Naive B cell (primary cell): ENCODE measurements around the gene CCDC14. TPM values are rescaled to one million over a fixed set of nuclear protein-coding genes. Genes with fewer than 3 reads are reported as not detected.

Experiments used
- ATAC-seq, 2 donors: fragments of 150-1000 bp; cut with Tn5 transposase; 2 replicates each; pipeline ENCODE4 v1.10.0; 2021; ENCODE audit warnings: low read depth in 2 of 2, mild to moderate bottlenecking in 2 of 2, moderate library complexity in 2 of 2
- DNase-seq: peaks from one replicate; pipeline ENCODE4 v3.0.0; 2022
- H3K27ac Mint-ChIP-seq, 6 donors: one replicate each; pipeline ENCODE4 v1.8.0; 2020 to 2022; ENCODE audit warnings: mild to moderate bottlenecking in 6 of 6, mixed read lengths in 6 of 6, moderate library complexity in 5 of 6, inconsistent platforms in 2 of 6
- H3K27me3 Mint-ChIP-seq, 3 donors: one replicate each; pipeline ENCODE4 v1.8.0; 2021 to 2022; ENCODE audit warnings: mixed read lengths in 3 of 3, mild to moderate bottlenecking in 1 of 3
- H3K36me3 Mint-ChIP-seq, 2 donors: one replicate each; pipeline ENCODE4 v1.8.0; 2020 to 2022; ENCODE audit warnings: mixed read lengths in 2 of 2, inconsistent platforms in 1 of 2, mild to moderate bottlenecking in 1 of 2
- H3K4me1 Mint-ChIP-seq, 3 donors: one replicate each; pipeline ENCODE4 v1.8.0; 2020 to 2022; ENCODE audit warnings: mixed read lengths in 3 of 3, inconsistent platforms in 1 of 3, mild to moderate bottlenecking in 1 of 3, moderate library complexity in 1 of 3
- H3K4me3 Mint-ChIP-seq, 8 donors: one replicate each; pipeline ENCODE4 v1.8.0; 2020 to 2022; ENCODE audit warnings: mild to moderate bottlenecking in 8 of 8, mixed read lengths in 8 of 8, moderate library complexity in 8 of 8, inconsistent platforms in 2 of 8
- H3K9me3 Mint-ChIP-seq, 7 donors: one replicate each; pipeline ENCODE4 v1.8.0; 2020 to 2022; ENCODE audit warnings: mixed read lengths in 7 of 7, mild to moderate bottlenecking in 5 of 7, inconsistent platforms in 2 of 7, moderate library complexity in 1 of 7
- polyA plus RNA-seq, 6 donors: library from polyadenylated mRNA; unstranded; fragments of 300-500 nt; fragmentation: Illumina TruSeq; gene quantifications; one replicate each; pipeline ENCODE4 v1.2.3, GENCODE V29; 2021; ENCODE audit warnings: low read depth in 6 of 6

CCDC14 gene
- polyA plus RNA-seq, 6 donors from 2014 or later: 4.0 to 25.8 (median 8.0) TPM

DNA sequence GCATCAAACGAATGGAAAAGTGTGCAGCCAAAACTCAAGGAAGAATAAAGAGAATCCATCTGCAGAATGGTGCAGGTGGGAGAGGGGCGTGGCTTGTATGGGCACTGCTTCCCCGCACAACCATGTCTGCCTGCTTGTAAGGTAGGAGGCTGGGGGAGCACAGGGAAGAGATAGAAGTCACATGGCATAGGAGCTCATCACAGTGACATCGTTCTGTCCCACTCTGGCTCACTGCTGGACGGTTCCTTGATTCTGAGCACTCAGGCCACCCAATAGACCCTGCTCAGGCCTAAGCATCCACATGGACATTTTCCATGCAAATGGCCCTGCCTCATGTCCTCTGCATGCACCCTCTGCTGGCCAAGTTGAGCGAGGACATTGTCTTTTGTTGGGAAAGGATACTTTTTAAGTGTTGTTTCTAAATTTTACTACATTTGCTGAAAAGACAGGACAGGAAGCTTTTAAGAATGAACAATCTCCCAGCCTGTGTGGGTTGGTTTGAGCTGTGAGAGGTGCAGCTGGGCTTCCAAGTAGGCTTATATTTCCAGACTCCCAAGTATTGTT lies 79.9 kb downstream of the CCDC14 start:
- H3K9me3 Mint-ChIP-seq: no peaks in the 10 kb centered on the region

DNA sequence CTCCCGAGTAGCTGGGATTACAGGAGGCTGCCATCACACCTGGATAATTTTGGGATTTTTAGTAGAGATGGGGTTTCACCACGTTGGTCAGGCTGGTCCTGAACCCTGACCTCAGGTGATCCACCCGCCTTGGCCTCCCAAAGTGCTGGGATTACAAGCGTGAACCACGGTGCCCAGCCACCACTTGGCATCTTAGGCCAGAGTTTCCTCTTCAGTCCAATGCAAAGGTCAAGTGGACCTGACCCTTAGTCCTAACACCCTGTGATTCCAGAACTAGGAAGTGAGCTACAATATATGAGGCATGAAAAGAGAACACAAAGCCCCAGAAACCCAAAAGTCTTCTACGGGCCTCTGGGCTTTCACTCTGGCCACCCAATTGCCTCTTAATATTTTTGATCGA lies 82.2 kb downstream of the CCDC14 start:
- H3K9me3 Mint-ChIP-seq: no peaks in the 10 kb centered on the region
- peaks cover 7 to 12% (median 10%) of the 10 kb centered on the region in 3 donors for H3K4me1 Mint-ChIP-seq
- no peak overlapping the region for H3K4me3 Mint-ChIP-seq
- H3K27ac Mint-ChIP-seq: no peak overlapping the region
- no peak for ATAC-seq
- H3K36me3 Mint-ChIP-seq: no peaks in the 10 kb centered on the region
- H3K27me3 Mint-ChIP-seq: peaks cover 10 to 30% (median 20%) of the 10 kb centered on the region in 3 donors
- no peak for DNase-seq

More for the DNA sequence above, 79.9 kb downstream of the CCDC14 start:
- Mint-ChIP-seq H3K4me3 (peak overlapping the region in 1 of 8 donors; percentile 35), H3K4me1 (peaks cover 7 to 17% (median 15%) of the 10 kb centered on the region in 3 donors), H3K36me3 (no peaks in the 10 kb centered on the region), H3K27ac (no peak overlapping the region), H3K27me3 (peaks cover 17 to 34% (median 30%) of the 10 kb centered on the region in 3 donors)
- ATAC-seq (no peak), DNase-seq (no peak)

GRCh38 chr3:123877965-123878364 lies 83.1 kb downstream of the CCDC14 start:
- H3K27me3 Mint-ChIP-seq: peaks cover 5 to 22% (median 12%) of the 10 kb centered on the region in 3 donors
- ATAC-seq (no peak), DNase-seq (no peak)
- H3K9me3 Mint-ChIP-seq: no peaks in the 10 kb centered on the region
- H3K36me3 Mint-ChIP-seq: no peaks in the 10 kb centered on the region
- peaks cover 0 to 4% (median 1%) of the 10 kb centered on the region in 3 donors for H3K4me1 Mint-ChIP-seq
- H3K4me3 Mint-ChIP-seq: peak overlapping the region in 1 of 8 donors; percentile 1
- peak overlapping the region in 1 of 6 donors; percentile 11 for H3K27ac Mint-ChIP-seq

DNA sequence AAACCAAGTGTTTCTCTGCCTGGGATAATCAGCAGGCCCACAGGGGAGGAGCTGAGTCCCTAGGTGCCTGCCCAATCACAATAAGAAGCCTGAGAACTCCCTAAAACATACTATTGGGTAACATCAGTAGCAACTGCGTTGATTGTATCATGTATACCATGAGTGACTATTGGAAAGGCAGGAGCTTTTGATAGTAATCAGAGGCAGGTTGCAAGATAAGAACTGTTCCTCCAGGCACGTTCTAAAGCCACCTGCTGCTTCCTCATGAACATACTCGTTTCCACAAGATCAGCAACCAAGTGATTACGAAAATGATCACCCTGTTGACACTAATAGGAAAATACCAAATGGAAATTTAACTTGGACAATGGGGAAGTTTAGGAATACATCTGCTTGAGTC lies 83.6 kb downstream of the CCDC14 start:
- H3K36me3 Mint-ChIP-seq: no peaks in the 10 kb centered on the region
- no peaks in the 10 kb centered on the region for H3K4me1 Mint-ChIP-seq
- DNase-seq (no peak), ATAC-seq (no peak)
- H3K27ac Mint-ChIP-seq: no peak overlapping the region
- no peaks in the 10 kb centered on the region for H3K9me3 Mint-ChIP-seq
- peaks cover under 1 to 17% (median 7%) of the 10 kb centered on the region in 3 donors for H3K27me3 Mint-ChIP-seq
- no peak overlapping the region for H3K4me3 Mint-ChIP-seq

DNA sequence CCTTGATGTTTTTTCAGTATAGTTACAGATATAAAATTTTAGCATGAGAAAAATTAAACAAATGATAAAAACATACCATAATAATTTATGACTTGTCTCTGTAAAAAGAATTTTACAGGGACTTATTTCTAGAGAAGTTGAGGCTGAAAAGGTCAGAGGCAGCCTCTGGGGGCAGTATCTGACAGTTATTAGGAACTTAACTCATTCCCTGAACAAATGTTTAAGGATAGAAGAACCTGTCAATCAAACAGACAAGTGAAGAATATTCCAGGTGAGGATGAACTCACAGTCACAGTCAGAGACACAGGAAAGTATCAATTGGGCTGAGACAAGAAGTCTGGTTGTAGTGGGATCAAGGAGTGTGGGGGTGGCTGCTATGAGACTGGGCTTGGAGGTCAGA lies 84.2 kb downstream of the CCDC14 start:
- no peak overlapping the region for H3K4me3 Mint-ChIP-seq
- no peaks in the 10 kb centered on the region for H3K36me3 Mint-ChIP-seq
- no peaks in the 10 kb centered on the region for H3K9me3 Mint-ChIP-seq
- H3K27me3 Mint-ChIP-seq: peaks cover 0 to 13% (median 4%) of the 10 kb centered on the region in 3 donors
- DNase-seq (no peak), ATAC-seq (no peak)
- H3K27ac Mint-ChIP-seq: peak overlapping the region in 1 of 6 donors; percentile 17
- H3K4me1 Mint-ChIP-seq: no peaks in the 10 kb centered on the region

DNA sequence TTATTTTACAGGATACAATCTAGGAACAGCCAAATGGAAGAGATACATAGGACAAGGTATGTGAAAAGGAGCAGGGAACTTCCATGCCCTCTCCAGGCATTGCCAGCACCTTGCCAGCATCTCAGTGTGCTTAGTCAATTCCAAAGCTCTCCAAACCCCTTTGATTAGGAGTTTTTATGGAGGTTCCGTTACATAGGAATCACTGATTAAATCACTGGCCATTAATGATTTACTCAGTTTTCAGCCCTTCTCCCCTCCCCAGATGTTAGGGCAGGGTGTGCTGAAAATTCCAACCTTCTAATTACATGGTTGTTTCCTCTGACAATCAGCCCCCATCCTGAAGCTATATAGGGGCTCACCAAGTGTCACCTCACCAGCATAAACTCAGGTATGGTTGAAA lies 88.4 kb downstream of the CCDC14 start:
- DNase-seq (no peak), ATAC-seq (no peak)
- Mint-ChIP-seq H3K4me1 (no peaks in the 10 kb centered on the region), H3K27me3 (peaks cover 0 to 9% (median 7%) of the 10 kb centered on the region in 3 donors), H3K9me3 (no peaks in the 10 kb centered on the region), H3K4me3 (no peak overlapping the region), H3K36me3 (no peaks in the 10 kb centered on the region), H3K27ac (no peak overlapping the region)

GRCh38 chr3:123871946-123872345 lies 89.1 kb downstream of the CCDC14 start:
- Mint-ChIP-seq H3K27ac (no peak overlapping the region), H3K4me1 (no peaks in the 10 kb centered on the region), H3K4me3 (no peak overlapping the region)

GRCh38 chr3:123870033-123870432 lies 91.0 kb downstream of the CCDC14 start:
- H3K4me1 Mint-ChIP-seq: no peaks in the 10 kb centered on the region
- DNase-seq: no peak
- H3K36me3 Mint-ChIP-seq: no peaks in the 10 kb centered on the region
- no peak overlapping the region for H3K4me3 Mint-ChIP-seq
- H3K27me3 Mint-ChIP-seq: peaks cover 0 to 9% (median 7%) of the 10 kb centered on the region in 3 donors
- no peak for ATAC-seq
- peaks cover 0 to under 1% (median 0%) of the 10 kb centered on the region in 7 donors for H3K9me3 Mint-ChIP-seq
- H3K27ac Mint-ChIP-seq: no peak overlapping the region

More at GRCh38 chr3:123871946-123872345, 89.1 kb downstream of the CCDC14 start:
- no peak for ATAC-seq
- Mint-ChIP-seq H3K36me3 (no peaks in the 10 kb centered on the region), H3K9me3 (no peaks in the 10 kb centered on the region), H3K27me3 (peaks cover 0 to 9% (median 7%) of the 10 kb centered on the region in 3 donors)
- no peak for DNase-seq

DNA sequence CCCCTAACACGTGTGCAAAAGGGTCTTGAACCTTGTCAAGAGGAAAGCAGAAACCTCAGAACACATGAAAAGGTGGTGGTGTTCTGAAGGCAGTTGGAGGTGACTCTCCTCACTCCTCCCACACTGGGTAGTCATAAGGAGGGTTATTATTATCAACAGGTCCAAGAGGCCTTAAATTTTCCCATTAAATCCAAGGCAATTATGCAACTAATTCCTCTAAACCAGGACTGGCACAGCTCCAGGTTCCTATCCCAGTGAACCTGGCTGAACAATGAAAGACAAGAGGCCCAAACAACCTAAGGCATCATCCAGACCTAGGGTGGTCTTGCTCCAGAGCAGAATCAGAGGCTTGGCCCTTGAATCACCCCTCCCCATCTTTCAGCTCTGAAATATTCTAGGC lies 91.9 kb downstream of the CCDC14 start:
- Mint-ChIP-seq H3K27ac (no peak overlapping the region), H3K9me3 (peaks cover 0 to 3% (median 0%) of the 10 kb centered on the region in 7 donors), H3K4me3 (no peak overlapping the region), H3K27me3 (peaks cover 0 to 9% (median 7%) of the 10 kb centered on the region in 3 donors), H3K36me3 (no peaks in the 10 kb centered on the region), H3K4me1 (no peaks in the 10 kb centered on the region)
- ATAC-seq: no peak
- no peak for DNase-seq

DNA sequence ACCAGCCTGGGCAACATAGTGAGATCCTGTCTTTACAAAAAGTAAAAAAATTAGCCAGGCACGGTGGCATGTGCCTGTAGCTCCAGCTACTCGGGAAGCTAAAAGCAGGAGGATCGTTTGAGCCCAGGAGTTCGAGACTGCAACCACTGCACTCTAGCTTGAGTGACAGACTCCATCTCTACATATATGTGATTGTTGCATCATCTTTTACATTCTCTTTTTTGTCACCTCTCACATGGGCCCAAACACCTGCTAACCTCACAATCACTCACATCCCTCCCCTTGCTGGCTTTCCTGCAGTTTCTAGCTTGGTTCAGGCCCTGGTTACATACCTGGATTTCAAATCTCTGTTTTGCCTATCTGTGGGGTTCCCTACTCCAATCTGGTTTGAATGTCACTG lies 96.3 kb downstream of the CCDC14 start:
- H3K4me3 Mint-ChIP-seq: no peak overlapping the region
- peaks cover 0 to 3% (median 0%) of the 10 kb centered on the region in 7 donors for H3K9me3 Mint-ChIP-seq
- H3K27me3 Mint-ChIP-seq: no peaks in the 10 kb centered on the region
- ATAC-seq: no peak
- H3K4me1 Mint-ChIP-seq: no peaks in the 10 kb centered on the region
- H3K36me3 Mint-ChIP-seq: no peaks in the 10 kb centered on the region
- DNase-seq: no peak
- H3K27ac Mint-ChIP-seq: no peak overlapping the region

Other genes with a start within 250 kb of the CCDC14 start
- gene MYLK, start 76.9 kb downstream of the CCDC14 start, polyA plus RNA-seq: 1 to 10 TPM in 5 of 6 donors, under 1 TPM in 1; 0.93 to 5.7 (median 2.1) TPM
- gene ROPN1, start 30.9 kb upstream of the CCDC14 start, polyA plus RNA-seq: not detected
- gene KALRN, start 72.1 kb upstream of the CCDC14 start, polyA plus RNA-seq: under 1 TPM in 3 of 6 donors, not detected in 3; 0.26 to 0.57 (median 0.47) TPM